SK-N-SH (cell line): ENCODE results near the gene ARG2. TPM values are rescaled to one million over a fixed set of nuclear protein-coding genes. Genes with fewer than 3 reads are reported as not detected.

ENCODE experiments used
- CTCF ChIA-PET: fragments of 300-600, 350-600 bp; formaldehyde crosslinking; extraction: SDS; loops from one replicate; lab custom pipeline; 2021; lab: Yijun Ruan, JAX
- POLR2A ChIA-PET: fragments of 350-600 bp; sonication (Branson Sonifier 250); formaldehyde crosslinking; extraction: SDS; loops from one replicate; lab custom pipeline; 2020; ENCODE audit warnings: antibody characterized with exemption, inconsistent platforms; lab: Yijun Ruan, JAX
- DNase-seq: peaks from one replicate; pipeline ENCODE4 v3.0.0; 2012
- H2AFZ ChIP-seq: fragments of 200-600 bp; sonication (generic); 2 replicates; pipeline ENCODE4 v1.8.1; 2016; ENCODE audit warnings: antibody characterized with exemption, mild to moderate bottlenecking, low read depth
- H3F3A ChIP-seq: fragments of 200-600 bp; sonication (generic); replicated peaks from 2 replicates; pipeline ENCODE3; 2016; ENCODE audit warnings: antibody characterized with exemption, mild to moderate bottlenecking; ENCODE audit not compliant: insufficient read depth
- H3K27ac ChIP-seq, 2 experiments: fragments of 200-500 bp in 1 of 2; fragments of 200-600 bp in 1 of 2; sonication (Bioruptor generic) in 1 of 2; sonication (generic), shearing (Covaris generic) in 1 of 2; 2 replicates each; pipeline versions ENCODE4 v1.5.1 to v1.6.1; 2014 to 2016; ENCODE audit warnings: low read depth in 2 of 2, inconsistent platforms in 1 of 2, low read length in 1 of 2, mild to moderate bottlenecking in 1 of 2, mixed read lengths in 1 of 2
- H3K27me3 ChIP-seq: fragments of 200-600 bp; sonication (generic), shearing (Covaris generic); 2 replicates; pipeline ENCODE4 v1.6.1; 2016; ENCODE audit warnings: mixed run types; ENCODE audit not compliant: insufficient read depth
- H3K36me3 ChIP-seq, 2 experiments: fragments of 200-500 bp in 1 of 2; fragments of 200-600 bp in 1 of 2; sonication (Bioruptor generic) in 1 of 2; sonication (generic) in 1 of 2; replicated peaks in 1 of 2; 2 replicates each; pipeline versions ENCODE3 to v1.5.1; 2014 to 2016; ENCODE audit warnings: low read length in 1 of 2, mild to moderate bottlenecking in 1 of 2; ENCODE audit not compliant: insufficient read depth in 2 of 2, control insufficient read depth in 1 of 2
- H3K4me1 ChIP-seq, 2 experiments: fragments of 200-500 bp in 1 of 2; fragments of 200-600 bp in 1 of 2; sonication (Bioruptor generic) in 1 of 2; sonication (generic), shearing (Covaris generic) in 1 of 2; 2 replicates each; pipeline versions ENCODE4 v1.5.1 to v1.6.1; 2014 to 2016; ENCODE audit warnings: low read depth in 1 of 2, low read length in 1 of 2, mixed run types in 1 of 2; ENCODE audit not compliant: insufficient read depth in 2 of 2, control insufficient read depth in 1 of 2
- H3K4me2 ChIP-seq: fragments of 200-600 bp; sonication (generic), shearing (Covaris generic); 2 replicates; pipeline ENCODE4 v1.6.1; 2017; ENCODE audit warnings: mixed run types
- H3K4me3 ChIP-seq, 2 experiments: fragments of 200-500 bp in 1 of 2; fragments of 200-600 bp in 1 of 2; sonication (Bioruptor generic) in 1 of 2; sonication (generic), shearing (Covaris generic) in 1 of 2; 2 replicates each; pipeline versions ENCODE4 v1.5.1 to v1.8.1; 2014 to 2016; ENCODE audit warnings: low read depth in 2 of 2, inconsistent platforms in 1 of 2, low read length in 1 of 2, mild to moderate bottlenecking in 1 of 2, mixed read lengths in 1 of 2, moderate library complexity in 1 of 2
- H3K79me2 ChIP-seq: fragments of 200-600 bp; sonication (generic); 2 replicates; pipeline ENCODE4 v1.8.1; 2017; ENCODE audit warnings: mild to moderate bottlenecking; ENCODE audit not compliant: insufficient read depth
- H3K9ac ChIP-seq: fragments of 200-600 bp; sonication (generic); 2 replicates; pipeline ENCODE4 v1.6.1; 2017; ENCODE audit warnings: mixed run types
- H3K9me2 ChIP-seq: fragments of 200-600 bp; sonication (generic); 2 replicates; pipeline ENCODE4 v1.6.1; 2017; ENCODE audit warnings: mixed run types
- H3K9me3 ChIP-seq: fragments of 200-600 bp; sonication (generic); 2 replicates; pipeline ENCODE4 v1.6.1; 2017; ENCODE audit warnings: mixed run types, mild to moderate bottlenecking, moderate library complexity
- H4K20me1 ChIP-seq: fragments of 200-600 bp; sonication (generic); 2 replicates; pipeline ENCODE4 v1.6.1; 2017; ENCODE audit warnings: mild to moderate bottlenecking, mixed run types; ENCODE audit not compliant: insufficient read depth
- CTCF ChIP-seq: fragments of 200-600 bp; sonication (generic); IDR thresholded peaks from 2 replicates; pipeline ENCODE4 v1.6.1; 2017; ENCODE audit warnings: antibody characterized with exemption, mild to moderate bottlenecking, moderate library complexity
- EP300 ChIP-seq, 2 experiments: IDR thresholded peaks; 2 replicates each; pipeline versions ENCODE4 v1.4.0 to v1.6.1; 2012; ENCODE audit warnings: borderline replicate concordance in 1 of 2, low read depth in 1 of 2, low read length in 1 of 2
- EZH2phosphoT487 ChIP-seq: fragments of 200-600 bp; sonication (generic); IDR thresholded peaks from 2 replicates; pipeline ENCODE4 v1.6.1; 2017; ENCODE audit warnings: low read depth, mixed run types, mild to moderate bottlenecking, antibody characterized with exemption, moderate library complexity, borderline replicate concordance
- FOXM1 ChIP-seq: IDR thresholded peaks from 2 replicates; pipeline ENCODE4 v1.4.0; 2012; ENCODE audit warnings: low read depth, mild to moderate bottlenecking
- GATA2 ChIP-seq: sonication (generic); formaldehyde crosslinking; IDR thresholded peaks from 2 replicates; pipeline ENCODE4 v1.5.0; 2020; ENCODE audit warnings: mild to moderate bottlenecking, missing genetic modification reagents
- IRF3 ChIP-seq: fragments of 150-350 bp; IDR thresholded peaks from 2 replicates; pipeline ENCODE4 v1.6.1; 2016; ENCODE audit warnings: mild to moderate bottlenecking, low read depth, low read length
- MAX ChIP-seq: IDR thresholded peaks from 2 replicates; pipeline ENCODE4 v1.4.0; 2012; ENCODE audit warnings: low read depth
- NFIC ChIP-seq: IDR thresholded peaks from 2 replicates; pipeline ENCODE4 v1.4.0; 2012; ENCODE audit warnings: borderline replicate concordance
- NRF1 ChIP-seq: IDR thresholded peaks from 2 replicates; pipeline ENCODE4 v1.6.1; 2012; ENCODE audit warnings: low read depth, mild to moderate bottlenecking, low read length
- POLR2AphosphoS5 ChIP-seq: IDR thresholded peaks from 2 replicates; pipeline ENCODE4 v1.6.1; 2012; ENCODE audit warnings: low read depth, low read length
- RAD21 ChIP-seq: IDR thresholded peaks from 2 replicates; pipeline ENCODE4 v1.6.1; 2012; ENCODE audit warnings: mild to moderate bottlenecking, low read length
- RCOR1 ChIP-seq: fragments of 150-350 bp; IDR thresholded peaks from 2 replicates; pipeline ENCODE4 v1.6.1; 2017; ENCODE audit warnings: antibody characterized with exemption, low read length
- SIN3A ChIP-seq: IDR thresholded peaks from 2 replicates; pipeline ENCODE4 v1.6.1; 2012; ENCODE audit warnings: low read depth, mild to moderate bottlenecking, low read length, moderate library complexity, borderline replicate concordance
- SMC3 ChIP-seq: IDR thresholded peaks from 2 replicates; pipeline ENCODE4 v1.6.1; 2012; ENCODE audit warnings: low read depth, low read length, improper control_type of control experiment
- TAF1 ChIP-seq: IDR thresholded peaks from 2 replicates; pipeline ENCODE4 v1.6.1; 2012; ENCODE audit warnings: low read depth, mild to moderate bottlenecking, low read length, moderate library complexity, borderline replicate concordance
- TEAD4 ChIP-seq: IDR thresholded peaks from 2 replicates; pipeline ENCODE4 v1.4.0; 2012; ENCODE audit warnings: mild to moderate bottlenecking, borderline replicate concordance; ENCODE audit not compliant: insufficient read depth
- USF2 ChIP-seq: fragments of 150-350 bp; IDR thresholded peaks from 2 replicates; pipeline ENCODE4 v1.6.1; 2017; ENCODE audit warnings: antibody characterized with exemption, low read length, low read depth, borderline replicate concordance
- ZBTB33 ChIP-seq: IDR thresholded peaks from 2 replicates; pipeline ENCODE4 v1.4.0; 2012; ENCODE audit warnings: low read depth, borderline replicate concordance
- WGBS: methylation state at CpG from one replicate; pipeline ENCODE4 v1.1.6; 2017; ENCODE audit warnings: low lambda C conversion rate; 5-methylcytosine and 5-hydroxymethylcytosine counted together
- polyA plus RNA-seq, 3 experiments: library from polyadenylated mRNA; depleted of rRNA; stranded (reverse); fragments of >200 nt; gene quantifications; 2 replicates each; pipeline ENCODE4 v1.2.3, GENCODE V29; 2012

The ARG2 gene
- polyA plus RNA-seq, 1 of the 3 experiments (the other 2 are of a cell fraction), result 2.6 TPM

- Histone ChIP-seq H3K9me2 (no peaks in the 10 kb centered on the region), H2AFZ (no peak overlapping the region), H3K4me1 (no peaks in the 10 kb centered on the region; a peak in 1 of 4 replicates), H3K4me3 (no peak overlapping the region), H4K20me1 (no peaks in the 10 kb centered on the region), H3F3A (no peaks in the 10 kb centered on the region), H3K9me3 (no peaks in the 10 kb centered on the region), H3K4me2 (no peak overlapping the region), H3K9ac (no peak overlapping the region), H3K27me3 (no peaks in the 10 kb centered on the region), H3K36me3 (peaks cover 14 to 40% of the 10 kb centered on the region in 2 experiments), H3K79me2 (no peaks in the 10 kb centered on the region), H3K27ac (no peak overlapping the region)
- ChIA-PET CTCF (interaction anchor here (1.0 to 1.4 kb wide), 3 partner anchors 21 to 61 kb away, joined by 3 to 7 read pairs (median 3); no protein-coding TSS in a partner anchor), POLR2A (no interaction called here)
- no peak for TF ChIP-seq EZH2phosphoT487
- no peak for TF ChIP-seq POLR2AphosphoS5
- TF ChIP-seq FOXM1, result no peak
- no peak for TF ChIP-seq ZBTB33
- no peak for TF ChIP-seq EP300 (IDR thresholded peaks at IDR 0.05; ENCODE audit: borderline replicate concordance in 1 of 2, low read depth in 1 of 2, low read length in 1 of 2)
- TF ChIP-seq NRF1, result no peak
- TF ChIP-seq RCOR1, result no peak
- no peak for TF ChIP-seq SIN3A
- no peak for TF ChIP-seq CTCF
- TF ChIP-seq USF2, result no peak
- TF ChIP-seq SMC3, result no peak
- no peak for TF ChIP-seq GATA2 (CRISPR knock-in tag)
- DNase-seq, result no peak
- WGBS, result 93% methylated on average over 2 of the region's 2 CpGs
Observed at GRCh38 chr14:67644428-67644827, 24.7 kb downstream of the ARG2 start.

- Histone ChIP-seq H3K27me3 (no peaks in the 10 kb centered on the region), H3K4me1 (peaks cover 0 to 3% of the 10 kb centered on the region in 2 experiments; a peak in 1 of 4 replicates), H3K36me3 (peaks cover 24 to 50% of the 10 kb centered on the region in 2 experiments), H3F3A (no peaks in the 10 kb centered on the region), H3K9ac (no peak overlapping the region), H2AFZ (no peak overlapping the region), H3K79me2 (no peaks in the 10 kb centered on the region), H4K20me1 (no peaks in the 10 kb centered on the region), H3K9me2 (no peaks in the 10 kb centered on the region), H3K9me3 (no peaks in the 10 kb centered on the region), H3K4me3 (no peak overlapping the region), H3K4me2 (no peak overlapping the region), H3K27ac (no peak overlapping the region)
- 96% methylated on average over 5 of the region's 5 CpGs for WGBS
- CTCF ChIA-PET, result interaction anchor here (1.0 kb wide), 1 partner anchor 26 kb away, joined by 7 read pairs; no protein-coding TSS in a partner anchor
- POLR2A ChIA-PET, result no interaction called here
- no peak for DNase-seq
- TF ChIP-seq ZBTB33 (no peak), EP300 (IDR thresholded peaks at IDR 0.05; ENCODE audit: borderline replicate concordance in 1 of 2, low read depth in 1 of 2, low read length in 1 of 2) (no peak), IRF3 (no peak), TAF1 (no peak), TEAD4 (no peak), RAD21 (no peak), NFIC (no peak), SMC3 (no peak), POLR2AphosphoS5 (no peak), MAX (no peak)
Observed at GRCh38 chr14:67645414-67645813, 25.7 kb downstream of the ARG2 start.
